GM18907 (cell line): ENCODE measurements around the gene CPAMD8.

Experiments used
- ATAC-seq: cut with Tn5 transposase; IDR thresholded peaks from one replicate; pipeline ENCODE4 v1.9.1; 2021; ENCODE audit warnings: mild to moderate bottlenecking, moderate library complexity; ENCODE audit not compliant: unreplicated experiment

The CPAMD8 gene

GRCh38 chr19:17026706-17027534, at the start of gene CPAMD8:
TSS of gene CPAMD8 (minus strand) at chr19:17026810. CDS start at chr19:17026642, 168 bp downstream.
- ATAC-seq = no peak

GRCh38 chr19:17075864-17076542, 49.4 kb upstream of the CPAMD8 start:
- no peak for ATAC-seq

- ATAC-seq = peak; percentile 79
Measured at GRCh38 chr19:17075035-17075863, 48.6 kb upstream of the CPAMD8 start, which contains the start of the genes HAUS8 and MYO9B. TSS of gene HAUS8 (minus strand) at chr19:17075452. CDS start at chr19:17075422, 30 bp downstream. TSS of gene MYO9B (plus strand) at chr19:17075777. CDS start at chr19:17101718, 25,941 bp downstream.

- ATAC-seq = no peak
Measured at GRCh38 chr19:17074634-17075034, 48.0 kb upstream of the CPAMD8 start.

- peak; percentile 5 for ATAC-seq
Measured at GRCh38 chr19:17073869-17074633, 47.4 kb upstream of the CPAMD8 start.

GRCh38 chr19:17070912-17071311, 44.3 kb upstream of the CPAMD8 start:
- ATAC-seq = no peak

GRCh38 chr19:17070421-17070820, 43.8 kb upstream of the CPAMD8 start:
- ATAC-seq = no peak

- no peak for ATAC-seq
Measured at GRCh38 chr19:17069193-17069592, 42.6 kb upstream of the CPAMD8 start.

- ATAC-seq = no peak
Measured at GRCh38 chr19:17063428-17063827, 36.8 kb upstream of the CPAMD8 start.

GRCh38 chr19:17061691-17062090, 35.1 kb upstream of the CPAMD8 start:
- ATAC-seq = no peak

- no peak for ATAC-seq
Measured at GRCh38 chr19:17061205-17061604, 34.6 kb upstream of the CPAMD8 start.

GRCh38 chr19:17060802-17061201, 34.2 kb upstream of the CPAMD8 start:
- ATAC-seq = no peak

GRCh38 chr19:17058236-17058635, 31.6 kb upstream of the CPAMD8 start:
- ATAC-seq = no peak

- ATAC-seq = no peak
Measured at GRCh38 chr19:17055636-17056035, 29.0 kb upstream of the CPAMD8 start.

- no peak for ATAC-seq
Measured at GRCh38 chr19:17054746-17055145, 28.1 kb upstream of the CPAMD8 start.

GRCh38 chr19:17052439-17052838, 25.8 kb upstream of the CPAMD8 start:
- ATAC-seq = no peak

- no peak for ATAC-seq
Measured at GRCh38 chr19:17049711-17050280, 23.2 kb upstream of the CPAMD8 start.

- ATAC-seq = no peak
Measured at GRCh38 chr19:17048885-17049453, 22.4 kb upstream of the CPAMD8 start.

- ATAC-seq = no peak
Measured at GRCh38 chr19:17045907-17046502, 19.4 kb upstream of the CPAMD8 start.
